Neuronal stem cell (in vitro differentiated cells): ENCODE results near the gene OGFOD3.

Experiments used
- DNase-seq: peaks from one replicate; pipeline ENCODE4 v3.0.0-alpha.2; 2013; ENCODE audit warnings: low spot score
- H2AFZ ChIP-seq: one replicate; pipeline ENCODE4 v1.6.1; 2013; ENCODE audit warnings: mild to moderate bottlenecking, low read length, inconsistent platforms
- H2AK5ac ChIP-seq: 2 replicates; pipeline ENCODE4 v1.6.1; 2013; ENCODE audit warnings: low read depth, mild to moderate bottlenecking, inconsistent platforms, low read length, moderate library complexity, mixed read lengths
- H2BK120ac ChIP-seq: 2 replicates; pipeline ENCODE4 v1.6.1; 2013; ENCODE audit warnings: low read depth, mild to moderate bottlenecking, inconsistent platforms, low read length, moderate library complexity, mixed read lengths
- H2BK12ac ChIP-seq: one replicate; pipeline ENCODE4 v1.6.1; 2013; ENCODE audit warnings: low read length, inconsistent platforms
- H2BK15ac ChIP-seq: 2 replicates; pipeline ENCODE4 v1.6.1; 2013; ENCODE audit warnings: mild to moderate bottlenecking, low read length, inconsistent platforms, mixed read lengths
- H2BK5ac ChIP-seq: one replicate; pipeline ENCODE4 v1.6.1; 2013; ENCODE audit warnings: inconsistent platforms, mild to moderate bottlenecking, low read length, moderate library complexity
- H3K14ac ChIP-seq: one replicate; pipeline ENCODE4 v1.6.1; 2013; ENCODE audit warnings: low read length, inconsistent platforms
- H3K18ac ChIP-seq: 2 replicates; pipeline ENCODE4 v1.6.1; 2013; ENCODE audit warnings: low read length, inconsistent platforms
- H3K23ac ChIP-seq: 2 replicates; pipeline ENCODE4 v1.6.1; 2013; ENCODE audit warnings: low read depth, mild to moderate bottlenecking, mixed read lengths, low read length, inconsistent platforms; ENCODE audit not compliant: poor library complexity
- H3K27ac ChIP-seq: replicated peaks from 3 replicates; pipeline ENCODE4 v1.5.1; 2013; ENCODE audit warnings: low read length, inconsistent platforms
- H3K27me3 ChIP-seq, 3 experiments: 2 replicates each; pipeline ENCODE4 v1.6.1; 2013; ENCODE audit warnings: low read length in 3 of 3, mild to moderate bottlenecking in 2 of 3, inconsistent platforms in 1 of 3, low read depth in 1 of 3, mixed read lengths in 1 of 3, moderate library complexity in 1 of 3; ENCODE audit not compliant: control insufficient read depth in 3 of 3, insufficient read depth in 3 of 3
- H3K36me3 ChIP-seq, 2 donors: replicated peaks in 1 of 2; 2 replicates each; pipeline ENCODE4 v1.6.1; 2013; ENCODE audit warnings: low read length in 2 of 2; ENCODE audit not compliant: control insufficient read depth in 2 of 2, insufficient read depth in 2 of 2
- H3K4ac ChIP-seq: 2 replicates; pipeline ENCODE4 v1.6.1; 2013; ENCODE audit warnings: inconsistent platforms, mild to moderate bottlenecking, low read length, moderate library complexity
- H3K4me1 ChIP-seq, 2 donors: 1 replicate in 1 of 2; 2 replicates in 1 of 2; pipeline ENCODE4 v1.6.1; 2013; ENCODE audit warnings: low read length in 2 of 2, low read depth in 1 of 2; ENCODE audit not compliant: control insufficient read depth in 2 of 2, insufficient read depth in 1 of 2
- H3K4me2 ChIP-seq: one replicate; pipeline ENCODE4 v1.6.1; 2013; ENCODE audit warnings: mild to moderate bottlenecking, low read length, inconsistent platforms; ENCODE audit not compliant: insufficient read depth, poor library complexity, severe bottlenecking
- H3K4me3 ChIP-seq, 2 donors: 2 replicates each; pipeline ENCODE4 v1.5.1; 2013; ENCODE audit warnings: low read length in 2 of 2, mild to moderate bottlenecking in 2 of 2, inconsistent platforms in 1 of 2, moderate library complexity in 1 of 2
- H3K79me1 ChIP-seq: one replicate; pipeline ENCODE4 v1.6.1; 2013; ENCODE audit warnings: low read depth, mild to moderate bottlenecking, inconsistent platforms, low read length, moderate library complexity
- H3K9ac ChIP-seq: one replicate; pipeline ENCODE4 v1.6.1; 2013; ENCODE audit warnings: mild to moderate bottlenecking, low read depth, low read length, inconsistent platforms; ENCODE audit not compliant: poor library complexity
- H3K9me3 ChIP-seq, 2 donors: replicated peaks in 1 of 2; 2 replicates each; pipeline versions ENCODE3 to v1.6.1; 2013; ENCODE audit warnings: low read length in 2 of 2, mild to moderate bottlenecking in 2 of 2, inconsistent platforms in 1 of 2, low read depth in 1 of 2, mixed read lengths in 1 of 2, moderate library complexity in 1 of 2; ENCODE audit not compliant: control insufficient read depth in 2 of 2, insufficient read depth in 1 of 2
- H4K8ac ChIP-seq: one replicate; pipeline ENCODE4 v1.6.1; 2013; ENCODE audit warnings: low read depth, mild to moderate bottlenecking, inconsistent platforms, low read length, moderate library complexity
- H4K91ac ChIP-seq: one replicate; pipeline ENCODE4 v1.6.1; 2013; ENCODE audit warnings: low read length, low read depth, mild to moderate bottlenecking, inconsistent platforms; ENCODE audit not compliant: poor library complexity
- WGBS, 2 donors: extraction: QIAGEN DNeasy Blood & Tissue Kit; methylation state at CpG; one replicate each; pipeline ENCODE4 v1.1.7; 2013; ENCODE audit warnings: missing lambda C conversion rate in 2 of 2, mixed read lengths in 1 of 2; ENCODE audit not compliant: insufficient read length in 2 of 2, insufficient replicate concordance in 1 of 2; ENCODE audit errors: extremely low coverage in 2 of 2; 5-methylcytosine and 5-hydroxymethylcytosine counted together

The OGFOD3 gene

DNA sequence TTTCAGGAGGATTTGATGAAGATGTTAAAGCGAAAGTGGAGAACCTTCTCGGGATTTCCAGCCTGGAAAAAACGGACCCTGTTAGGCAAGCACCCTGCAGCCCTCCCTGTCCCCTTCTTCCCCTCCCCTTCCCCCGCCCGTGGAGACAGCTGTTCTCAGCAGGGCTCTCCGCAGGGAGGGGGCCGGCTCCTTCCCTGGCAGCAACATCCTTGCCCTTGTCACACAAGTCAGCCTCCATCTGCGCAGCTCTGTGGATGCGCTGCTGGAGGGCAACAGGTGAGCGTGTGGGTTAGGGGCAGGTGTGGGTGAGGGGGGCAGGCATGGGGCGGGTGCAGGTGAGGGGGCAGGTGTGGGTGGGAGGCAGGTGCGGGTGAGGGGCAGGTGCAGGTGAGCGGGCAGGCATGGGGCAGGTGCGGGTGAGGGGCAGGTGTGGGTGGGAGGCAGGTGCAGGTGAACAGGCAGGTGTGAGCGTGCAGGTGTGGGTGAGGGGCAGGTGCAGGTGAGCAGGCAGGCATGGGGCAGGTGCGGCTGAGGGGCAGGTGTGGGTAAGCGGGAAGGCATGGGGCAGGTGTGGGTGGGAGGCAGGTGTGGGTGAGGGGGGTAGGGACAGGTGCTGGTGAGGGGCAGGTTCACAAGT lies 22.7 kb upstream of the OGFOD3 start:
- Histone ChIP-seq H3K79me1 (peaks cover 13% of the 10 kb centered on the region), H3K23ac (peak overlapping the region; percentile 73), H4K91ac (no peak overlapping the region), H3K4me3 (no peak overlapping the region), H2BK12ac (no peak overlapping the region), H2BK5ac (no peak overlapping the region), H2BK120ac (no peak overlapping the region), H2AK5ac (no peak overlapping the region), H3K4ac (no peak overlapping the region), H3K27me3 (no peaks in the 10 kb centered on the region), H3K4me1 (peaks cover 2 to 4% of the 10 kb centered on the region in 2 donors), H3K9me3 (peaks cover 0 to 2% of the 10 kb centered on the region in 2 donors), H2AFZ (no peak overlapping the region), H3K14ac (peak overlapping the region; percentile 63), H3K18ac (peak overlapping the region; percentile 28), H3K9ac (peak overlapping the region; percentile 81), H3K4me2 (no peak overlapping the region), H3K27ac (no peak overlapping the region), H4K8ac (no peak overlapping the region), H3K36me3 (peaks cover 23 to 43% of the 10 kb centered on the region in 2 donors), H2BK15ac (no peak overlapping the region)
- WGBS, 2 donors: no CpG with 5 or more reads among the region's 17 CpGs
- DNase-seq: no peak

- H3K4me1 ChIP-seq: peaks cover 0 to 2% of the 10 kb centered on the region in 2 donors
- no peak overlapping the region for H2BK15ac ChIP-seq
- H3K4me3 ChIP-seq: no peak overlapping the region
- H4K91ac ChIP-seq: no peak overlapping the region
- H3K36me3 ChIP-seq: peaks cover 22 to 38% of the 10 kb centered on the region in 2 donors
- peak overlapping the region; percentile 68 for H2BK5ac ChIP-seq
- H3K27me3 ChIP-seq: no peaks in the 10 kb centered on the region
- H4K8ac ChIP-seq: peak overlapping the region; percentile 43
- no peak overlapping the region for H2AFZ ChIP-seq
- H2BK120ac ChIP-seq: no peak overlapping the region
- peaks cover 0 to 2% of the 10 kb centered on the region in 2 donors for H3K9me3 ChIP-seq
- peaks cover 8% of the 10 kb centered on the region for H3K79me1 ChIP-seq
- H3K4me2 ChIP-seq: no peak overlapping the region
- no peak overlapping the region for H2AK5ac ChIP-seq
- peak overlapping the region; percentile 57 for H3K23ac ChIP-seq
- WGBS, 2 donors: no CpG with 5 or more reads among the region's 22 CpGs
- DNase-seq: no peak
- H3K4ac ChIP-seq: no peak overlapping the region
- peak overlapping the region; percentile 42 for H3K18ac ChIP-seq
- no peak overlapping the region for H3K14ac ChIP-seq
- no peak overlapping the region for H3K27ac ChIP-seq
- no peak overlapping the region for H2BK12ac ChIP-seq
- no peak overlapping the region for H3K9ac ChIP-seq
These were observed 22.1 kb upstream of the OGFOD3 start for GRCh38 chr17:82440469-82440981.

DNA sequence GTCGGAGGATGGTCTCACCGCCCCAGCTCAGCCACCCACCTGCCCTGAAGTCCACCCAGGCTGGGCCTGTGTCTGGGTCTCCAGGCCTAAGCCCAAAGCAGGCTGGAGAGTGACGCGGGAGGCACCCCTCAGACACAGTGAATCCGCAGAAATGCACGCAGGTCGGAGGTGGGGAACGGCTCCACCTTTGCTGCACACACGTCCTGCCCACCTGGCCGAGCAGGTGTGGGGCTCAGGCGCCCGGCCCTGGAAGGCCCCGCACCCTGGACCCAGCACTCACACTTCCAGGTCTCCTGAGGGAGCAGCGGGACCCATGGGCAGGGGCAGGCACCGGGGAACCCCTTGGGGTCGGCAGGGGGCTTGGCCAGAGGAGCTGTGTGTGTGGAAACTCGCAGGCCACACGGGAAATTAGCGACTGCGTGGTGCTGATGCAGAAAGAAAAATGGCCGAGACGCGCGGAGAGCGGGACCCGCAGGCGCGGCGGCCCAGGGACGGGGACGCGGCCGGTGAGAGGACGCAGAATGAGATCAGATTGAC lies 21.5 kb upstream of the OGFOD3 start:
- Histone ChIP-seq H3K4me1 (peaks cover 3 to 5% of the 10 kb centered on the region in 2 donors), H2BK5ac (peak overlapping the region; percentile 87), H3K9me3 (peaks cover 0 to 2% of the 10 kb centered on the region in 2 donors), H3K4ac (no peak overlapping the region), H3K79me1 (peaks cover 6% of the 10 kb centered on the region), H3K27ac (no peak overlapping the region), H4K8ac (no peak overlapping the region), H3K27me3 (no peaks in the 10 kb centered on the region), H2AFZ (no peak overlapping the region), H3K14ac (no peak overlapping the region), H2AK5ac (peak overlapping the region; percentile 46), H3K4me2 (no peak overlapping the region), H3K9ac (peak overlapping the region; percentile 81), H3K23ac (peak overlapping the region; percentile 55), H2BK15ac (no peak overlapping the region), H2BK12ac (no peak overlapping the region), H4K91ac (no peak overlapping the region), H3K18ac (no peak overlapping the region), H2BK120ac (no peak overlapping the region), H3K4me3 (no peak overlapping the region), H3K36me3 (peaks cover 22 to 31% of the 10 kb centered on the region in 2 donors)
- DNase-seq: no peak
- no CpG with 5 or more reads among the region's 34 CpGs for WGBS, 2 donors

DNA sequence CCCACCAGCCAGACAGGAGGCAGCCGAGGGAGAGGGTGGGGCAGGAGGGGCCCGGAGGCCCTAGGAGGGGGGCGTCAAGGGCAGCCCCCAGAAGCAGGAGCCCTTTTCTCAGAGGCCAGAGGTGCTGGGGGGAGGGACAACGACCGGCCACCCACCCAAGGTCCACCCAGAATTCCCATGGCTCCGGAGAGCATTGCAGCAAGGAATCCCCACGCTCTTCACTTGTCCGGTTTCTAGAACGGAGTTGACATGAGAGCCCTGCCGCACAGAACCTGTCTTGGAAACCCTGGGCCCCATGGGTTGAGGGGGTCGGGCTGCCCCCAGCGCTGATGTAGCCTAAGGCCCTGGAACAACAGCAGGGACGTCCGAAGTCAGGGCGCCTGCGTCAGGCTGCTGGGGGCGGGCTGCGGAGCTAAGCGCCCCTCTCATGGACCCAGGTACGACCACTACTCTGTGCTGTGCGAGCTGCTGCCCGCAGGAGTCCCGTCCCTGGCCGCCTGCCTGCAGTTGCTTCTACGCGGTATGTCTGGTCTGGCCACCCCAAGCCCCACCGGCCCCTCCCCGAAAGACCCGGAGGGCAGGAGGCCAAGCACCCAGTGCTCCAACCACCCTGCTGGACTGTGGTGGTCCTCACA lies 20.9 kb upstream of the OGFOD3 start:
- Histone ChIP-seq H3K23ac (peak overlapping the region; percentile 55), H2BK12ac (no peak overlapping the region), H3K27me3 (no peaks in the 10 kb centered on the region), H2AFZ (no peak overlapping the region), H2AK5ac (peak overlapping the region; percentile 46), H3K4me2 (no peak overlapping the region), H3K27ac (no peak overlapping the region), H3K79me1 (peaks cover 6% of the 10 kb centered on the region), H3K14ac (no peak overlapping the region), H3K4ac (no peak overlapping the region), H2BK120ac (no peak overlapping the region), H3K36me3 (peaks cover 19 to 25% of the 10 kb centered on the region in 2 donors), H2BK15ac (no peak overlapping the region), H4K91ac (no peak overlapping the region), H2BK5ac (peak overlapping the region; percentile 87), H4K8ac (no peak overlapping the region), H3K9me3 (peaks cover 0 to 2% of the 10 kb centered on the region in 2 donors), H3K9ac (peak overlapping the region; percentile 81), H3K4me3 (no peak overlapping the region), H3K18ac (no peak overlapping the region), H3K4me1 (peaks cover 3 to 5% of the 10 kb centered on the region in 2 donors)
- no peak for DNase-seq
- WGBS, 2 donors: no CpG with 5 or more reads among the region's 29 CpGs
